ENCODE measurements around the gene PARD3.
"Not testable (repeated sequence)": the region's sequence is repeated elsewhere in the genome, so short reads cannot be mapped to it uniquely, and the experiment has no call there.

PARD3 gene

GRCh38 chr10:34438741-34439140, 376.4 kb downstream of the PARD3 start:
- Histone ChIP-seq H3K4me3 (ENCODE audit: insufficient read depth, low read depth, low read length, poor library complexity, severe bottlenecking) (no peak overlapping the region), H3K9me3 (ENCODE audit: control insufficient read depth, low read length) (no peaks in the 10 kb centered on the region), H3K36me3 (ENCODE audit: control insufficient read depth, insufficient read depth, low read length) (no peaks in the 10 kb centered on the region), H3K27ac (ENCODE audit: insufficient read depth, low read length, poor library complexity, severe bottlenecking) (no peak overlapping the region), H3K4me1 (ENCODE audit: control insufficient read depth, insufficient read depth, low read length, poor library complexity, severe bottlenecking) (no peaks in the 10 kb centered on the region), H3K27me3 (replicated peaks; ENCODE audit: control insufficient read depth, insufficient read depth, low read length, poor library complexity, severe bottlenecking) (no peaks in the 10 kb centered on the region)
- no peak for DNase-seq

- no peaks in the 10 kb centered on the region for H3K9me3 ChIP-seq (ENCODE audit: control insufficient read depth, low read length)
- H3K27ac ChIP-seq (ENCODE audit: insufficient read depth, low read length, poor library complexity, severe bottlenecking), result no peak overlapping the region
- no peaks in the 10 kb centered on the region for H3K4me1 ChIP-seq (ENCODE audit: control insufficient read depth, insufficient read depth, low read length, poor library complexity, severe bottlenecking)
- H3K4me3 ChIP-seq (ENCODE audit: insufficient read depth, low read depth, low read length, poor library complexity, severe bottlenecking), result no peak overlapping the region
- H3K27me3 ChIP-seq (replicated peaks; ENCODE audit: control insufficient read depth, insufficient read depth, low read length, poor library complexity, severe bottlenecking), result no peaks in the 10 kb centered on the region
- H3K36me3 ChIP-seq (ENCODE audit: control insufficient read depth, insufficient read depth, low read length), result no peaks in the 10 kb centered on the region
- no peak for DNase-seq
These were observed 377.2 kb downstream of the PARD3 start for GRCh38 chr10:34437906-34438305.

GRCh38 chr10:34434119-34434594, 380.9 kb downstream of the PARD3 start:
- DNase-seq, result no peak
- Histone ChIP-seq H3K4me3 (ENCODE audit: insufficient read depth, low read depth, low read length, poor library complexity, severe bottlenecking) (no peak overlapping the region), H3K4me1 (ENCODE audit: control insufficient read depth, insufficient read depth, low read length, poor library complexity, severe bottlenecking) (no peaks in the 10 kb centered on the region), H3K27ac (ENCODE audit: insufficient read depth, low read length, poor library complexity, severe bottlenecking) (no peak overlapping the region), H3K9me3 (ENCODE audit: control insufficient read depth, low read length) (no peaks in the 10 kb centered on the region), H3K27me3 (replicated peaks; ENCODE audit: control insufficient read depth, insufficient read depth, low read length, poor library complexity, severe bottlenecking) (no peaks in the 10 kb centered on the region), H3K36me3 (ENCODE audit: control insufficient read depth, insufficient read depth, low read length) (no peaks in the 10 kb centered on the region)

- no peak for DNase-seq
- H3K36me3 ChIP-seq (ENCODE audit: control insufficient read depth, insufficient read depth, low read length), result no peaks in the 10 kb centered on the region
- no peaks in the 10 kb centered on the region for H3K4me1 ChIP-seq (ENCODE audit: control insufficient read depth, insufficient read depth, low read length, poor library complexity, severe bottlenecking)
- H3K4me3 ChIP-seq (ENCODE audit: insufficient read depth, low read depth, low read length, poor library complexity, severe bottlenecking), result no peak overlapping the region
- no peak overlapping the region for H3K27ac ChIP-seq (ENCODE audit: insufficient read depth, low read length, poor library complexity, severe bottlenecking)
- no peaks in the 10 kb centered on the region for H3K27me3 ChIP-seq (replicated peaks; ENCODE audit: control insufficient read depth, insufficient read depth, low read length, poor library complexity, severe bottlenecking)
- H3K9me3 ChIP-seq (ENCODE audit: control insufficient read depth, low read length), result no peaks in the 10 kb centered on the region
These were observed 381.6 kb downstream of the PARD3 start for GRCh38 chr10:34433241-34434076.

GRCh38 chr10:34432589-34432988, 382.5 kb downstream of the PARD3 start:
- Histone ChIP-seq H3K9me3 (ENCODE audit: control insufficient read depth, low read length) (no peaks in the 10 kb centered on the region), H3K4me3 (ENCODE audit: insufficient read depth, low read depth, low read length, poor library complexity, severe bottlenecking) (no peak overlapping the region), H3K27ac (ENCODE audit: insufficient read depth, low read length, poor library complexity, severe bottlenecking) (no peak overlapping the region), H3K4me1 (ENCODE audit: control insufficient read depth, insufficient read depth, low read length, poor library complexity, severe bottlenecking) (no peaks in the 10 kb centered on the region), H3K36me3 (ENCODE audit: control insufficient read depth, insufficient read depth, low read length) (no peaks in the 10 kb centered on the region), H3K27me3 (replicated peaks; ENCODE audit: control insufficient read depth, insufficient read depth, low read length, poor library complexity, severe bottlenecking) (no peaks in the 10 kb centered on the region)
- no peak for DNase-seq

- no peaks in the 10 kb centered on the region for H3K27me3 ChIP-seq (replicated peaks; ENCODE audit: control insufficient read depth, insufficient read depth, low read length, poor library complexity, severe bottlenecking)
- H3K36me3 ChIP-seq (ENCODE audit: control insufficient read depth, insufficient read depth, low read length), result no peaks in the 10 kb centered on the region
- no peaks in the 10 kb centered on the region for H3K9me3 ChIP-seq (ENCODE audit: control insufficient read depth, low read length)
- no peak overlapping the region for H3K27ac ChIP-seq (ENCODE audit: insufficient read depth, low read length, poor library complexity, severe bottlenecking)
- H3K4me3 ChIP-seq (ENCODE audit: insufficient read depth, low read depth, low read length, poor library complexity, severe bottlenecking), result no peak overlapping the region
- no peaks in the 10 kb centered on the region for H3K4me1 ChIP-seq (ENCODE audit: control insufficient read depth, insufficient read depth, low read length, poor library complexity, severe bottlenecking)
- no peak for DNase-seq
These were observed 384.4 kb downstream of the PARD3 start for GRCh38 chr10:34430685-34431084.

- H3K4me3 ChIP-seq (ENCODE audit: insufficient read depth, low read depth, low read length, poor library complexity, severe bottlenecking), result no peak overlapping the region
- H3K27ac ChIP-seq (ENCODE audit: insufficient read depth, low read length, poor library complexity, severe bottlenecking), result no peak overlapping the region
- no peak for DNase-seq
- no peaks in the 10 kb centered on the region for H3K4me1 ChIP-seq (ENCODE audit: control insufficient read depth, insufficient read depth, low read length, poor library complexity, severe bottlenecking)
- H3K36me3 ChIP-seq (ENCODE audit: control insufficient read depth, insufficient read depth, low read length), result no peaks in the 10 kb centered on the region
- H3K27me3 ChIP-seq (replicated peaks; ENCODE audit: control insufficient read depth, insufficient read depth, low read length, poor library complexity, severe bottlenecking), result no peaks in the 10 kb centered on the region
- no peaks in the 10 kb centered on the region for H3K9me3 ChIP-seq (ENCODE audit: control insufficient read depth, low read length)
These were observed 386.6 kb downstream of the PARD3 start for GRCh38 chr10:34428501-34428900.

GRCh38 chr10:34427911-34428216, 387.2 kb downstream of the PARD3 start:
- Histone ChIP-seq H3K27ac (ENCODE audit: insufficient read depth, low read length, poor library complexity, severe bottlenecking) (no peak overlapping the region), H3K36me3 (ENCODE audit: control insufficient read depth, insufficient read depth, low read length) (no peaks in the 10 kb centered on the region), H3K4me3 (ENCODE audit: insufficient read depth, low read depth, low read length, poor library complexity, severe bottlenecking) (no peak overlapping the region), H3K9me3 (ENCODE audit: control insufficient read depth, low read length) (no peaks in the 10 kb centered on the region), H3K27me3 (replicated peaks; ENCODE audit: control insufficient read depth, insufficient read depth, low read length, poor library complexity, severe bottlenecking) (no peaks in the 10 kb centered on the region), H3K4me1 (ENCODE audit: control insufficient read depth, insufficient read depth, low read length, poor library complexity, severe bottlenecking) (no peaks in the 10 kb centered on the region)
- no peak for DNase-seq

GRCh38 chr10:34427158-34427910, 387.8 kb downstream of the PARD3 start:
- not testable (repeated sequence) for H3K4me1 ChIP-seq (ENCODE audit: control insufficient read depth, insufficient read depth, low read length, poor library complexity, severe bottlenecking); H3K27me3 ChIP-seq (replicated peaks; ENCODE audit: control insufficient read depth, insufficient read depth, low read length, poor library complexity, severe bottlenecking); H3K36me3 ChIP-seq (ENCODE audit: control insufficient read depth, insufficient read depth, low read length); H3K27ac ChIP-seq (ENCODE audit: insufficient read depth, low read length, poor library complexity, severe bottlenecking); H3K4me3 ChIP-seq (ENCODE audit: insufficient read depth, low read depth, low read length, poor library complexity, severe bottlenecking); H3K9me3 ChIP-seq (ENCODE audit: control insufficient read depth, low read length); DNase-seq

GRCh38 chr10:34426538-34427157, 388.4 kb downstream of the PARD3 start:
- H3K4me1 ChIP-seq (ENCODE audit: control insufficient read depth, insufficient read depth, low read length, poor library complexity, severe bottlenecking); H3K27ac ChIP-seq (ENCODE audit: insufficient read depth, low read length, poor library complexity, severe bottlenecking); H3K9me3 ChIP-seq (ENCODE audit: control insufficient read depth, low read length); DNase-seq; H3K4me3 ChIP-seq (ENCODE audit: insufficient read depth, low read depth, low read length, poor library complexity, severe bottlenecking); H3K27me3 ChIP-seq (replicated peaks; ENCODE audit: control insufficient read depth, insufficient read depth, low read length, poor library complexity, severe bottlenecking); H3K36me3 ChIP-seq (ENCODE audit: control insufficient read depth, insufficient read depth, low read length): not testable (repeated sequence)
